ENCODE results near the gene TNPO3.
"Not testable (repeated sequence)": the region's sequence is repeated elsewhere in the genome, so short reads cannot be mapped to it uniquely, and the experiment has no call there.

TNPO3 gene

GRCh38 chr7:128914566-128915151, 140.3 kb downstream of the TNPO3 start:
- H3K4me2 ChIP-seq (ENCODE audit: low read length) = no peak overlapping the region
- H3K9ac ChIP-seq (ENCODE audit: low read depth, low read length) = no peak overlapping the region
- H3K4me1 ChIP-seq (ENCODE audit: control insufficient read depth, insufficient read depth, low read length) = peaks cover 7% of the 10 kb centered on the region
- H3K4me3 ChIP-seq (ENCODE audit: low read length) = no peak overlapping the region
- no peaks in the 10 kb centered on the region for H3K36me3 ChIP-seq (ENCODE audit: insufficient read depth, low read length)
- no peaks in the 10 kb centered on the region for H3K9me3 ChIP-seq (replicated peaks; ENCODE audit: low read length)
- H3K27me3 ChIP-seq (ENCODE audit: control insufficient read depth, insufficient read depth, low read length) = peaks cover 75% of the 10 kb centered on the region

GRCh38 chr7:128913870-128914565, 140.9 kb downstream of the TNPO3 start:
- peaks cover 75% of the 10 kb centered on the region for H3K27me3 ChIP-seq (ENCODE audit: control insufficient read depth, insufficient read depth, low read length)
- H3K9ac ChIP-seq (ENCODE audit: low read depth, low read length) = no peak overlapping the region
- H3K9me3 ChIP-seq (replicated peaks; ENCODE audit: low read length) = no peaks in the 10 kb centered on the region
- H3K4me2 ChIP-seq (ENCODE audit: low read length) = no peak overlapping the region
- H3K36me3 ChIP-seq (ENCODE audit: insufficient read depth, low read length) = no peaks in the 10 kb centered on the region
- H3K4me1 ChIP-seq (ENCODE audit: control insufficient read depth, insufficient read depth, low read length) = peaks cover 11% of the 10 kb centered on the region
- no peak overlapping the region for H3K4me3 ChIP-seq (ENCODE audit: low read length)

GRCh38 chr7:128912709-128913495, 142.0 kb downstream of the TNPO3 start:
- peaks cover 73% of the 10 kb centered on the region for H3K27me3 ChIP-seq (ENCODE audit: control insufficient read depth, insufficient read depth, low read length)
- peaks cover 11% of the 10 kb centered on the region for H3K4me1 ChIP-seq (ENCODE audit: control insufficient read depth, insufficient read depth, low read length)
- H3K36me3 ChIP-seq (ENCODE audit: insufficient read depth, low read length); H3K4me3 ChIP-seq (ENCODE audit: low read length); H3K4me2 ChIP-seq (ENCODE audit: low read length); H3K9ac ChIP-seq (ENCODE audit: low read depth, low read length); H3K9me3 ChIP-seq (replicated peaks; ENCODE audit: low read length): not testable (repeated sequence)

GRCh38 chr7:128912281-128912680, 142.6 kb downstream of the TNPO3 start:
- H3K36me3 ChIP-seq (ENCODE audit: insufficient read depth, low read length) = no peaks in the 10 kb centered on the region
- peaks cover 11% of the 10 kb centered on the region for H3K4me1 ChIP-seq (ENCODE audit: control insufficient read depth, insufficient read depth, low read length)
- H3K9me3 ChIP-seq (replicated peaks; ENCODE audit: low read length) = no peaks in the 10 kb centered on the region
- H3K27me3 ChIP-seq (ENCODE audit: control insufficient read depth, insufficient read depth, low read length) = peaks cover 72% of the 10 kb centered on the region
- H3K4me2 ChIP-seq (ENCODE audit: low read length) = no peak overlapping the region
- no peak overlapping the region for H3K9ac ChIP-seq (ENCODE audit: low read depth, low read length)
- H3K4me3 ChIP-seq (ENCODE audit: low read length) = no peak overlapping the region

- Histone ChIP-seq H3K4me1 (ENCODE audit: control insufficient read depth, insufficient read depth, low read length) (peaks cover 11% of the 10 kb centered on the region), H3K9ac (ENCODE audit: low read depth, low read length) (no peak overlapping the region), H3K27me3 (ENCODE audit: control insufficient read depth, insufficient read depth, low read length) (peaks cover 72% of the 10 kb centered on the region), H3K9me3 (replicated peaks; ENCODE audit: low read length) (no peaks in the 10 kb centered on the region), H3K4me3 (ENCODE audit: low read length) (no peak overlapping the region), H3K36me3 (ENCODE audit: insufficient read depth, low read length) (no peaks in the 10 kb centered on the region), H3K4me2 (ENCODE audit: low read length) (no peak overlapping the region)
Measured at GRCh38 chr7:128911423-128912031, 143.4 kb downstream of the TNPO3 start.

GRCh38 chr7:128910569-128910945, 144.4 kb downstream of the TNPO3 start, which contains the start of gene KCP:
TSS of gene KCP (minus strand) at chr7:128910709. CDS start at chr7:128910676, 33 bp downstream.
- Histone ChIP-seq H3K4me1 (ENCODE audit: control insufficient read depth, insufficient read depth, low read length) (peaks cover 11% of the 10 kb centered on the region), H3K9ac (ENCODE audit: low read depth, low read length) (no peak within 1 kb of the TSS), H3K9me3 (replicated peaks; ENCODE audit: low read length) (no peaks in the 10 kb centered on the region), H3K4me3 (ENCODE audit: low read length) (peak within 1 kb of the TSS; percentile 35), H3K4me2 (ENCODE audit: low read length) (peak within 1 kb of the TSS; percentile 67), H3K27me3 (ENCODE audit: control insufficient read depth, insufficient read depth, low read length) (peaks cover 67% of the 10 kb centered on the region), H3K36me3 (ENCODE audit: insufficient read depth, low read length) (no peaks in the 10 kb centered on the region)

GRCh38 chr7:128909625-128910568, 145.0 kb downstream of the TNPO3 start:
- no peak overlapping the region for H3K9ac ChIP-seq (ENCODE audit: low read depth, low read length)

GRCh38 chr7:128908750-128909624, 145.9 kb downstream of the TNPO3 start:
- Histone ChIP-seq H3K4me2 (ENCODE audit: low read length) (peak overlapping the region; percentile 67), H3K4me1 (ENCODE audit: control insufficient read depth, insufficient read depth, low read length) (peaks cover 8% of the 10 kb centered on the region), H3K9me3 (replicated peaks; ENCODE audit: low read length) (no peaks in the 10 kb centered on the region), H3K36me3 (ENCODE audit: insufficient read depth, low read length) (no peaks in the 10 kb centered on the region), H3K27me3 (ENCODE audit: control insufficient read depth, insufficient read depth, low read length) (peaks cover 58% of the 10 kb centered on the region), H3K4me3 (ENCODE audit: low read length) (no peak overlapping the region), H3K9ac (ENCODE audit: low read depth, low read length) (no peak overlapping the region)

More at GRCh38 chr7:128909625-128910568, 145.0 kb downstream of the TNPO3 start:
- Histone ChIP-seq H3K36me3 (ENCODE audit: insufficient read depth, low read length) (no peaks in the 10 kb centered on the region), H3K4me1 (ENCODE audit: control insufficient read depth, insufficient read depth, low read length) (peaks cover 8% of the 10 kb centered on the region), H3K27me3 (ENCODE audit: control insufficient read depth, insufficient read depth, low read length) (peaks cover 65% of the 10 kb centered on the region), H3K4me2 (ENCODE audit: low read length) (peak overlapping the region; percentile 67), H3K4me3 (ENCODE audit: low read length) (peak overlapping the region; percentile 35), H3K9me3 (replicated peaks; ENCODE audit: low read length) (no peaks in the 10 kb centered on the region)

- H3K4me3 ChIP-seq (ENCODE audit: low read length) = no peak overlapping the region
- H3K4me1 ChIP-seq (ENCODE audit: control insufficient read depth, insufficient read depth, low read length) = peaks cover 8% of the 10 kb centered on the region
- H3K27me3 ChIP-seq (ENCODE audit: control insufficient read depth, insufficient read depth, low read length) = peaks cover 63% of the 10 kb centered on the region
- no peaks in the 10 kb centered on the region for H3K9me3 ChIP-seq (replicated peaks; ENCODE audit: low read length)
- H3K36me3 ChIP-seq (ENCODE audit: insufficient read depth, low read length) = no peaks in the 10 kb centered on the region
- H3K9ac ChIP-seq (ENCODE audit: low read depth, low read length) = no peak overlapping the region
- no peak overlapping the region for H3K4me2 ChIP-seq (ENCODE audit: low read length)
Measured at GRCh38 chr7:128906766-128907559, 147.9 kb downstream of the TNPO3 start.

Measured in skeletal muscle satellite cell (primary cell).